GM18508 (cell line): ENCODE measurements around the gene RNF166.
A peak's percentile ranks its signal among the peaks of the same experiment; 100 is the strongest.

Experiments
- ATAC-seq: cut with Tn5 transposase; IDR thresholded peaks from one replicate; pipeline ENCODE4 v1.9.1; 2021; ENCODE audit warnings: moderate number of reproducible peaks; ENCODE audit not compliant: insufficient read depth, unreplicated experiment

Gene RNF166

GRCh38 chr16:88656291-88656980 lies 49.8 kb downstream of the RNF166 start:
- no peak for ATAC-seq

GRCh38 chr16:88655733-88656281 lies 50.4 kb downstream of the RNF166 start:
- no peak for ATAC-seq

- ATAC-seq = no peak
Observed at GRCh38 chr16:88655053-88655732, 51.0 kb downstream of the RNF166 start.

GRCh38 chr16:88654363-88655052 lies 51.7 kb downstream of the RNF166 start:
- ATAC-seq = no peak

DNA sequence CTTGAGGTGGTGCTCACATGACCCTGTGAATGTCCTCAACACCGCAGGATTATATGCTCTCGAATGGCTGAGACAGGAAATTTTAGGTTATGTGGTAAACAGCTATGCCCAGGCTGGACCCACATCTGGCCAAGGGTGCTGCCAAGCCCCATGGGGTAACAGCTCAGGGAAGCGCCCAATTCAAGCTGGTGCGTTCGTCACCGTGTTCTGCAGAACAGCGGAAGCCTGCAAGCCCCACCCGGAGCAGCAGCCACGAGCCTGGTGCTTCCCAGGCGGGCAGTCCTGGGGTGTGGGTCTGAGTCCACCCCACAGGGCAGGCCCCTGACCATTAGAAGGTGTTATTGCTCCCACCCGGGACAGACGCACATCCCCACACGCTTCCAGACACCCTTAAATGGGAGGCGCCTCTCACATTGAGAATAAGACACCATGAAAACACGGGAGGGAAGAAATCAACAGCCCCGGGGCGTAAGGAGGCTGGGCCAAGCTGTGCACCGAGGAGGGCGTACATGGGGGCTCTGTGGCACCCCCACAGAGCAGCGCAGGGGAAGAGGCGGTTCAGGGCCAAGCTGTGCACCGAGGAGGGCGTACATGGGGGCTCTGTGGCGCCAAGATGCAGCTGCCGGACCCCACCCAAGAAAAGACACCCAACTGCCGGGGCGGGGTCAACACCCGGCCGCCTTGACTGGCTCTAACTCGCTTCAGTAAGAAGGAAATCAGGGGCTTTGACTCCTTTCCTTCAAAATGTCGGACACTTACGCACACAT lies 52.4 kb downstream of the RNF166 start:
- no peak for ATAC-seq

DNA sequence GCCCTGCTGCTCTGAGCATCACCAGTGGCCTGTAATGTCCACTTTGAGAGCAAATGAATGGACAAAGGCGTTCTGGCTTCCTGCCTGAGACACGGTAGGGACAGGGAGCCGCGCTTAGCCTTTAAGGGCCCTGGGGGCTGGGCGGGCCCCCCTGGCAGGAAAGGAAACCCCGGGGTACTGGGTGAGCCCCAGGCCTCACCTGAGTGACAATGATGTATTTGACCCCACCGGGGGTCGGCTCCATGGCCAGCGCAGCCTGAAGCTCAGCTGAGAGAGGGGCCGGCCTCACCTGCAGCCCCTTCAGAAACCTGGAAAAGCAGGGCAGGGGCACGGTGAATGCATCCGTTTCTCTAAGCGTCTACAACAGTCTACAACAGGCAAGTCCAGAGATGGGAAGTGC lies 53.1 kb downstream of the RNF166 start:
- no peak for ATAC-seq

- no peak for ATAC-seq
Observed at GRCh38 chr16:88652762-88653063, 53.5 kb downstream of the RNF166 start.

DNA sequence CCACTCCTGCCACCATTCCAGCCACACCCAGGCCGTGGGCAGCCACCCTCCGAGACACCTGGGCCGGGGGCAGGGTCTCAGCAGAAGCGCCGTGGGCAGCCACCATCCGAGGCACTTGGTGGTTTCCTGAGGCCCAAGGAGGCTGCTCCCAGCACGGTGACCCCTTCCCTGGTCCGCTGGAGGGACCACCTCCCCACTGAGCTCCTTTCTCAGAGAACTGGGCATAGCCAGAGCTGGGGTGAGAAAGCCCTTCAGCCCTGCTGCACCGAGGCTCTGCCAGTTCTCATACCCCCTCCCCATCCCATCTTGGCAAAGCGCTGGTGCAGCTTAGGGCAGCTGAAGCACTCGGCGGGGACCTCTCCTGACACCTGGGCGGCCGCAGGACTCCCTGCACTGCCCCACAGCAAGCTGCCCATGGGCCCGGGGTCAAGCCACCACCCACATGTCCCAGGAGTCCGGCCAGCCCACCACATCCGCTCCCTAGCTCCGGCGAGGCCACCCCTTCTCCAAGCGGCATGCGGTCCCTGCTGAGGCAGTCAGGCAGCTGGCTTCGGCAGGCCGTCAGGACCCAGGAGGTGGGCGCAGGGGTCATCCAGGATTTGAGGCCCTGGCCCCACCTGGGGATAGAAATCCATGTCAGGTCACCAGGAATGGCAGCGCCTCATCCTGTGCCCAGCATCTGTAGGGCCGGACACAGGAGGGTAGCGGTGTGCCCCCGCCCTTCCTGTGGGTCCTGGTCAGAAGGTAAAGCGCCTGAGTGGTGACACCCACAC lies 54.0 kb downstream of the RNF166 start:
- no peak for ATAC-seq

- ATAC-seq = peak; percentile 61
Observed at GRCh38 chr16:88651276-88651988, 54.8 kb downstream of the RNF166 start.

DNA sequence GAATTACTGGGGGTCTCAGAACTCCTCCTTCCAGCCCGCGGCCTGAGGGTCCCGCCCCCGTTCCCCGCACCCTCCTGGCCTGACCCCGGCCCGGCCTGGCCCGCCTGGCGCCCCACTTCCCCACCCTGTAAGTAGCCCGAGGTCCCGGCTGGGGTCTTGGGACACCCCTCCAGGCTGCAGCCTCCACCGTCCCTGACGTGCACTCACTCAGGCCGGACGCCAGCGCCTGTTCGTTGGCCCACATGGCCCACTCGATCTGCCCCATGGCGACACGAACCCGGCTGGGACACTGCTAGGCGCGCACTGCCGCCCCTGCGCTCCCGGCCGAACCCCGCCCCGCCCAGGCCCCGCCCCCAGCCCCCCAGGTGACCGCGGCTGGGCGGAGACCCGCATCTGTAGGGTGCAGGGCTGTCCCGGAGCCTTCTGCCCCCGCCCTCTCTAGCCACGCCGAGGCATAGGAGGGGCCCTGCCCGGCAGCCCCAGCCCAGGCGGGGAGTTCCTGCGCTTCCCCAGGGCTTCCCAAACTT lies 55.4 kb downstream of the RNF166 start, which contains the start of gene CYBA:
CYBA (minus strand) TSS at position 305 of the 527 bp plus-strand sequence; CDS start at position 265, 40 bp downstream.
- peak; percentile 33 for ATAC-seq

DNA sequence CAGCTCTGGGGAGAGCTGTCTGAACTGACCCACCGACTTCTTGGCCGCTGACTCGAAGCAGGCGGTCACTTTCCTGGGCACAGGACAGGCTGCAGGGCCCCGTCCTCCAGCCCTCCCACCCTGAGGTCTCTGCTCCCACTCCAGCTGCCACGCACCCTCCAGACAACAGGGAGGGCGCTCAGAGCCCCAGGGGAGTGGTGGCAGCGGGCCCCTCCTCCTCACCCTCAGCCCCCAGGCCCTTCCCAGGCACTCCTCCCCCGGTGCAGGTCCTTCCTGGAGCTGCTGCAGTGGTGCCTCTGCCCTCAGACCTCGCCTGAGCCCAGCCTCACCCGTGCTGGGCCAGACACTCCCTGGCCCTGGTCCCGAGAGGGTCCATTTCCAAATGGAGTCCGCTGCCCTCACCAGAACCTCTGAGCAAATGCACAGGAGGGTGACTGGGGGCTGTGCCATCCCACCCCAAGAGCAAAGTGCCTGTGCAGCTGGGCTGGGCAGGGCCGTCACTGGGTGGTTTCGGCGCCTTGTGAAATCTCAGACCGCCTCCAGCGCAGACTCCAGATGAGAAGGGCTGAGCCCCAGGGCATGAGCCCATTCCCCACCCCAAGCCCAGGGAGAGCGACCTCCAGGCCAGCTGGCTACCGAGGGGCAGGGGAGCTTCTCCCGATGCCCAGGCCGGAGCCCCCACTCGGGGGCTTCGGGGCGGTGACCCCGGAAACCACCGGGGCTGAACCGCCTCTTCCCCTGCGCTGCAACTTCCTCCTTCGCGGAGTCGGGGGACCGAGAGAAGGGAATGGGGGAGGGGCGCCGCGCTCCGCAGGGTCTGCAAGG lies 56.1 kb downstream of the RNF166 start:
- ATAC-seq = no peak

GRCh38 chr16:88649195-88649923 lies 56.8 kb downstream of the RNF166 start:
- ATAC-seq = no peak

DNA sequence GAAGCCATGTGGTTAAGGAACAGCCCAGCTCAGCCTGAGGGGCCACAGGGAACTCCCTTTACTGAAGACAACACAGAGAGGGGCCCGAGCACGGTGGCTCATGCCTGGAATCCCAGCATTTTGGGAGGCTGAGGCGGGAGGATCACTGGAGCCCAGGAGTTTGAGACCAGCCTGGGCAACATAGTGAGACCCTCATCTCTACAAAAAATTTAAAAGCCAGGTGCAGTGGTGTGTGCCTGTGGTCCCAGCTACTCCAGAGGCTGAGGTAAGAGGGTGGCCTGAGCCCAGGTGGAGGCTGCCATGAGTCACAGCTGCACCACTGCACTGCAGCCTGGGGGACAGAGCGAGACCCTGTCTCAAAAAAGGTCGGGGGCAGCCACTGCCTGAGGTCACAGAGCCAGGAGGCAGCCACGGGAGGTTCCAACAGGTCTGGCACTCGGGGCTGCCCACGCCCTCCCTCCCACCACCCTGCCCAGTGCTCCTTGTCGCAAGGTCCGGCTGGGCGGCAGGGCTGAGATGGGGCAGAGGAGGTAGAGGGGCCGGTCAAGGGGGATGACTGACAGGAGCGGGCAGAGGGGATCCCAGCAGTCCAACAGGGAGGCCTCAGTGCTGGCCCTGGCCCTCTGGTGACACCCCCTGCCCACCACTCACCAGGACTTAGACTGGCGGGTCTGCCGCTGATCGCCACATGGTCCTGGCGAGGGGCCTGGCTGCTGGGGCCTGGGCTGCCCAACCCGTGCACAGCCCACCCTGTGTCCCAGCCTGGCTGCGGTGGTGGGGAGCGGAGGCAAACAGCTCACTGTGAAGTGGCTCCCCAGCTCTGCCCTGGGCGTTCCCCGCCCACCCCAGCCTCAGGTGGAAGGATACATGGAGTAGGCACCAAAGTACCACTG lies 58.8 kb downstream of the RNF166 start:
- ATAC-seq = no peak
